ENCODE data around the gene MRPL10.

The MRPL10 gene

GRCh38 chr17:47813512-47814031, 17.8 kb downstream of the MRPL10 start:
- no peak for DNase-seq (ENCODE audit: low read depth, low spot score)

GRCh38 chr17:47813077-47813476, 18.3 kb downstream of the MRPL10 start:
- no peak for DNase-seq (ENCODE audit: low read depth, low spot score)

GRCh38 chr17:47812146-47812920, 19.0 kb downstream of the MRPL10 start:
- DNase-seq (ENCODE audit: low read depth, low spot score): no peak

- no peak for DNase-seq (ENCODE audit: low read depth, low spot score)
Observed at GRCh38 chr17:47811709-47812108, 19.6 kb downstream of the MRPL10 start.

- no peak for DNase-seq (ENCODE audit: low read depth, low spot score)
Observed at GRCh38 chr17:47810901-47811635, 20.3 kb downstream of the MRPL10 start.

GRCh38 chr17:47810200-47810821, 21.0 kb downstream of the MRPL10 start:
- DNase-seq (ENCODE audit: low read depth, low spot score): no peak

GRCh38 chr17:47808830-47809480, 22.4 kb downstream of the MRPL10 start:
- no peak for DNase-seq (ENCODE audit: low read depth, low spot score)

GRCh38 chr17:47808036-47808829, 23.1 kb downstream of the MRPL10 start:
- no peak for DNase-seq (ENCODE audit: low read depth, low spot score)

- DNase-seq (ENCODE audit: low read depth, low spot score): no peak
Observed at GRCh38 chr17:47807421-47807820, 23.9 kb downstream of the MRPL10 start.

- DNase-seq (ENCODE audit: low read depth, low spot score): no peak
Observed at GRCh38 chr17:47806913-47807255, 24.5 kb downstream of the MRPL10 start.

- DNase-seq (ENCODE audit: low read depth, low spot score): no peak
Observed at GRCh38 chr17:47806026-47806912, 25.1 kb downstream of the MRPL10 start.

GRCh38 chr17:47804461-47804860, 26.9 kb downstream of the MRPL10 start:
- no peak for DNase-seq (ENCODE audit: low read depth, low spot score)

- no peak for DNase-seq (ENCODE audit: low read depth, low spot score)
Observed at GRCh38 chr17:47803751-47804150, 27.6 kb downstream of the MRPL10 start.

GRCh38 chr17:47803201-47803600, 28.1 kb downstream of the MRPL10 start:
- no peak for DNase-seq (ENCODE audit: low read depth, low spot score)

- peak; percentile 39 for DNase-seq (ENCODE audit: low read depth, low spot score)
Observed at GRCh38 chr17:47802341-47803022, 28.9 kb downstream of the MRPL10 start.

- no peak for DNase-seq (ENCODE audit: low read depth, low spot score)
Observed at GRCh38 chr17:47801906-47802305, 29.4 kb downstream of the MRPL10 start.

GRCh38 chr17:47801176-47801765, 30.1 kb downstream of the MRPL10 start:
- DNase-seq (ENCODE audit: low read depth, low spot score): no peak

- DNase-seq (ENCODE audit: low read depth, low spot score): no peak
Observed at GRCh38 chr17:47800686-47801085, 30.7 kb downstream of the MRPL10 start.

- no peak for DNase-seq (ENCODE audit: low read depth, low spot score)
Observed at GRCh38 chr17:47797797-47798196, 33.5 kb downstream of the MRPL10 start.

Data from activated naive CD8-positive, alpha-beta T cell treated with anti-CD3 and anti-CD28 coated beads, Interleukin-2, amount 50 U/mL, for 16 hours (primary cell).